ENCODE results near the gene MYO5A. TPM values are rescaled to one million over a fixed set of nuclear protein-coding genes. Genes with fewer than 3 reads are reported as not detected.

Gene MYO5A
- total and polyA plus RNA-seq, 10 of the 15 experiments (the other 5 are each of a cell fraction or from before 2014, with no cell fraction given) = 4.2 to 42.9 (median 31.1) TPM

GRCh38 chr15:52287114-52287513 is 241.6 kb downstream of the MYO5A start:
- no peak overlapping the region for H2AFZ ChIP-seq (ENCODE audit: control insufficient read depth, low read depth, low read length)
- H3K27ac ChIP-seq (ENCODE audit: control insufficient read depth, insufficient read depth) = no peak overlapping the region
- DNase-seq (ENCODE audit: low read depth, low spot score) = no peak
- WGBS (ENCODE audit: insufficient coverage, insufficient replicate concordance, low lambda C conversion rate, missing lambda C conversion rate) = 62% methylated on average over 7 of the region's 7 CpGs
- SMC1A ChIA-PET (ENCODE audit: uncharacterized antibody, unreplicated experiment) = interaction anchor here (0.8 to 1.6 kb wide), 2 partner anchors 28 to 30 kb away, joined by 3 to 5 read pairs; no protein-coding TSS in a partner anchor
- no peak for TF ChIP-seq ESRRA (IDR thresholded peaks at IDR 0.05; ENCODE audit: low read length)
- no peak for TF ChIP-seq TBL1XR1 (IDR thresholded peaks at IDR 0.05; ENCODE audit: low read depth, low read length)
- no peak for TF ChIP-seq NKRF (conservative IDR thresholded peaks at IDR 0.05)
- TF ChIP-seq, protein P1, sequence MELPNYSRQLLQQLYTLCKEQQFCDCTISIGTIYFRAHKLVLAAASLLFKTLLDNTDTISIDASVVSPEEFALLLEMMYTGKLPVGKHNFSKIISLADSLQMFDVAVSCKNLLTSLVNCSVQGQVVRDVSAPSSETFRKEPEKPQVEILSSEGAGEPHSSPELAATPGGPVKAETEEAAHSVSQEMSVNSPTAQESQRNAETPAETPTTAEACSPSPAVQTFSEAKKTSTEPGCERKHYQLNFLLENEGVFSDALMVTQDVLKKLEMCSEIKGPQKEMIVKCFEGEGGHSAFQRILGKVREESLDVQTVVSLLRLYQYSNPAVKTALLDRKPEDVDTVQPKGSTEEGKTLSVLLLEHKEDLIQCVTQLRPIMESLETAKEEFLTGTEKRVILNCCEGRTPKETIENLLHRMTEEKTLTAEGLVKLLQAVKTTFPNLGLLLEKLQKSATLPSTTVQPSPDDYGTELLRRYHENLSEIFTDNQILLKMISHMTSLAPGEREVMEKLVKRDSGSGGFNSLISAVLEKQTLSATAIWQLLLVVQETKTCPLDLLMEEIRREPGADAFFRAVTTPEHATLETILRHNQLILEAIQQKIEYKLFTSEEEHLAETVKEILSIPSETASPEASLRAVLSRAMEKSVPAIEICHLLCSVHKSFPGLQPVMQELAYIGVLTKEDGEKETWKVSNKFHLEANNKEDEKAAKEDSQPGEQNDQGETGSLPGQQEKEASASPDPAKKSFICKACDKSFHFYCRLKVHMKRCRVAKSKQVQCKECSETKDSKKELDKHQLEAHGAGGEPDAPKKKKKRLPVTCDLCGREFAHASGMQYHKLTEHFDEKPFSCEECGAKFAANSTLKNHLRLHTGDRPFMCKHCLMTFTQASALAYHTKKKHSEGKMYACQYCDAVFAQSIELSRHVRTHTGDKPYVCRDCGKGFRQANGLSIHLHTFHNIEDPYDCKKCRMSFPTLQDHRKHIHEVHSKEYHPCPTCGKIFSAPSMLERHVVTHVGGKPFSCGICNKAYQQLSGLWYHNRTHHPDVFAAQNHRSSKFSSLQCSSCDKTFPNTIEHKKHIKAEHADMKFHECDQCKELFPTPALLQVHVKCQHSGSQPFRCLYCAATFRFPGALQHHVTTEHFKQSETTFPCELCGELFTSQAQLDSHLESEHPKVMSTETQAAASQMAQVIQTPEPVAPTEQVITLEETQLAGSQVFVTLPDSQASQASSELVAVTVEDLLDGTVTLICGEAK (IDR thresholded peaks at IDR 0.05; ENCODE audit: borderline replicate concordance) = no peak
- TF ChIP-seq PKNOX1 (IDR thresholded peaks at IDR 0.05) = no peak
- TF ChIP-seq ZNF24 (IDR thresholded peaks at IDR 0.05) = no peak
- TF ChIP-seq EED (IDR thresholded peaks at IDR 0.05; ENCODE audit: low read depth) = no peak
- TF ChIP-seq, protein P2, sequence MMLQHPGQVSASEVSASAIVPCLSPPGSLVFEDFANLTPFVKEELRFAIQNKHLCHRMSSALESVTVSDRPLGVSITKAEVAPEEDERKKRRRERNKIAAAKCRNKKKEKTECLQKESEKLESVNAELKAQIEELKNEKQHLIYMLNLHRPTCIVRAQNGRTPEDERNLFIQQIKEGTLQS (IDR thresholded peaks at IDR 0.05; ENCODE audit: borderline replicate concordance, extremely low read depth, low read depth, low read length) = no peak
- no peak for TF ChIP-seq CHD2 (IDR thresholded peaks at IDR 0.05; ENCODE audit: borderline replicate concordance, low read depth, low read length)
- no peak for TF ChIP-seq PAX8 (IDR thresholded peaks at IDR 0.05)
- TF ChIP-seq NFIC (IDR thresholded peaks at IDR 0.05; ENCODE audit: low read depth, low read length) = no peak
- no peak for TF ChIP-seq SMARCA5 (IDR thresholded peaks at IDR 0.05)
- no peak for TF ChIP-seq PAX5 (IDR thresholded peaks at IDR 0.05; ENCODE audit: borderline replicate concordance, low read depth, low read length)
- no peak for TF ChIP-seq TARDBP (IDR thresholded peaks at IDR 0.05; ENCODE audit: borderline replicate concordance)
- TF ChIP-seq NBN (IDR thresholded peaks at IDR 0.05) = no peak
- no peak for TF ChIP-seq GATAD2B (conservative IDR thresholded peaks at IDR 0.05; ENCODE audit: low read depth)
- TF ChIP-seq ZNF384 (IDR thresholded peaks at IDR 0.05; ENCODE audit: borderline replicate concordance, low read depth, low read length) = no peak
- no peaks in the 10 kb centered on the region for H3K27me3 ChIP-seq (replicated peaks in 1 of 2; ENCODE audit: control insufficient read depth in 2 of 2, insufficient read depth in 2 of 2, low read length in 1 of 2)
- H3K9ac ChIP-seq (ENCODE audit: control insufficient read depth, insufficient read depth, low read length) = no peak overlapping the region
- intact Hi-C loops (cut with micrococcal nuclease; ENCODE audit: unreplicated experiment) = no loop called here
- H3K9me3 ChIP-seq (replicated peaks; ENCODE audit: control insufficient read depth, insufficient read depth, low read length) = no peaks in the 10 kb centered on the region
- ATAC-seq = no peak
- POLR2A ChIA-PET = no interaction called here
- CTCF ChIA-PET = interaction anchor here (0.8 to 1.4 kb wide), 2 partner anchors 30 to 448 kb away, joined by 5 read pairs; no protein-coding TSS in a partner anchor
- no peak overlapping the region for H3K4me3 ChIP-seq
- H4K20me1 ChIP-seq (ENCODE audit: control insufficient read depth, insufficient read depth) = no peaks in the 10 kb centered on the region
- peaks cover 15% of the 10 kb centered on the region for H3K4me1 ChIP-seq (ENCODE audit: control insufficient read depth, insufficient read depth, low read length)
- no peak for FAIRE-seq
- BruUV-seq (replicated peaks) = no TSS peak
- no peaks in the 10 kb centered on the region for H3K79me2 ChIP-seq (ENCODE audit: control insufficient read depth, insufficient read depth, low read length)
- in situ Hi-C loops (cut with MboI) = no loop called here
- H3K36me3 ChIP-seq (ENCODE audit: control insufficient read depth in 2 of 2, insufficient read depth in 2 of 2, low read length in 1 of 2) = no peaks in the 10 kb centered on the region
- H3K4me2 ChIP-seq (ENCODE audit: control insufficient read depth, insufficient read depth) = no peak overlapping the region
- RAD21 ChIA-PET (ENCODE audit: unreplicated experiment) = no interaction called here
